Ascending aorta (tissue), 2 donors: ENCODE measurements around the gene VAMP2. TPM values are rescaled to one million over a fixed set of nuclear protein-coding genes. Genes with fewer than 3 reads are reported as not detected.

ENCODE experiments used
- DNase-seq, 2 donors: peaks; one replicate each; pipeline ENCODE4 v3.0.0-alpha.2; 2019; ENCODE audit warnings: low spot score in 2 of 2
- H3K27ac ChIP-seq, 2 donors: fragments of 200-600 bp; sonication (generic); one replicate each; pipeline ENCODE4 v1.5.1; 2016 to 2017; ENCODE audit warnings: mild to moderate bottlenecking in 1 of 2
- H3K27me3 ChIP-seq: fragments of 200-600 bp; sonication (generic); one replicate; pipeline ENCODE4 v1.5.1; 2017
- H3K36me3 ChIP-seq, 2 donors: fragments of 200-600 bp; sonication (generic); one replicate each; pipeline ENCODE4 v1.5.1; 2016
- H3K4me1 ChIP-seq, 2 donors: fragments of 200-600 bp; sonication (generic); one replicate each; pipeline ENCODE4 v1.5.1; 2016 to 2017; ENCODE audit warnings: mild to moderate bottlenecking in 1 of 2
- H3K4me3 ChIP-seq, 2 donors: fragments of 200-600 bp; sonication (generic); one replicate each; pipeline ENCODE4 v1.5.1; 2016 to 2017; ENCODE audit warnings: mild to moderate bottlenecking in 1 of 2
- H3K9me3 ChIP-seq, 2 donors: fragments of 200-600 bp; sonication (generic); one replicate each; pipeline ENCODE4 v1.5.1; 2016
- intact Hi-C: fragments of 100-400 bp; cut with DNase I; formaldehyde crosslinking; loops from one replicate; pipeline ENCODE4 v1.15.1; 2023
- total RNA-seq: library from RNA; depleted of rRNA; stranded (reverse); fragments of >200 nt; gene quantifications from one replicate; pipeline ENCODE4 v1.1.0, GENCODE V29; 2016
- TF ChIP-seq, protein P1 (sequence below), 3 experiments: fragments of 200-600 bp in 2 of 3; fragments of 450-650 bp in 1 of 3; sonication (generic) in 2 of 3; IDR thresholded peaks; one replicate each; pipeline ENCODE4 v1.5.1; 2016 to 2019; ENCODE audit warnings: antibody characterized with exemption in 3 of 3, mild to moderate bottlenecking in 1 of 3, moderate library complexity in 1 of 3

VAMP2 gene
- total RNA-seq, 1 donor from 2014 or later, result 28.3 TPM

DNA sequence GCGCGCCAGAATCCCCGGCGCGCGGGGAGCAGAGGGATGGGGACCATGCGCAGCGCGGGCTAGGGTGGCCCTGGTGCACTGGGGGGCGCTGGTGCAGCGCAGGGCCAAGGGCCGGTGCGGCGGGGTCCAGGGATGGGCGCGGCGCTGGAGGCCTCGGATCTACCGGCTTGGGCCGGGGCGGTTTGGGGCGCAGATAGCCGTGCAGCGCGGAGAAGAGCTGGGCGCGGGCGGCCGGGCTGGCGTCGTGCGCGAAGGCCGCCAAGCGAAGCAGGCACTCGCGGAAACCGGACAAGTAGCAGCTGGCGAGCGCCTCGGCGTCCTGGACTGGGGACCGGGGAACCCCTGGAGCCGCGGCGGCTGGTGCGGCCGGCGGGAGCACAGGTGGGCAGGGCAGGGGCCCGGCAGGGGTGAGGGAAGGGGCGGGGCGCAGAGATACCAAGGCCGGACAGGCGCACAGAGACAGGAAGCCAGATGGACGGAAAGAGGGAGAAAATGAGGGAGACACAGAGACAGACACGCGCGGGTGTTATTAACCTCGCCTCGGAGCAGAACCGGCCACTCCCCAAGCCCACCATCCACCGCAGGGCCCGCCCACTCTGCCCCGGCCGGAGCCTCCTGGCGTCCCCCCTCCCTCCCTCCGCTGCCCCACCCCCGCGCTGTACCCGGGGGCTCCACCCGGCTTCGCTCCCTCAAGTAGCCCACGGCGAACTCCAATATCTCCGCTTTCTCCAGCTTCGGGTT is 40.9 kb downstream of the VAMP2 start:
- Histone ChIP-seq H3K36me3 (no peaks in the 10 kb centered on the region), H3K9me3 (no peaks in the 10 kb centered on the region), H3K27me3 (no peaks in the 10 kb centered on the region), H3K4me3 (peak overlapping the region; percentile 57 to 65), H3K27ac (no peak overlapping the region), H3K4me1 (peaks cover 28 to 61% of the 10 kb centered on the region in 2 donors)
- intact Hi-C loops, result no loop called here
- TF ChIP-seq, protein P1, sequence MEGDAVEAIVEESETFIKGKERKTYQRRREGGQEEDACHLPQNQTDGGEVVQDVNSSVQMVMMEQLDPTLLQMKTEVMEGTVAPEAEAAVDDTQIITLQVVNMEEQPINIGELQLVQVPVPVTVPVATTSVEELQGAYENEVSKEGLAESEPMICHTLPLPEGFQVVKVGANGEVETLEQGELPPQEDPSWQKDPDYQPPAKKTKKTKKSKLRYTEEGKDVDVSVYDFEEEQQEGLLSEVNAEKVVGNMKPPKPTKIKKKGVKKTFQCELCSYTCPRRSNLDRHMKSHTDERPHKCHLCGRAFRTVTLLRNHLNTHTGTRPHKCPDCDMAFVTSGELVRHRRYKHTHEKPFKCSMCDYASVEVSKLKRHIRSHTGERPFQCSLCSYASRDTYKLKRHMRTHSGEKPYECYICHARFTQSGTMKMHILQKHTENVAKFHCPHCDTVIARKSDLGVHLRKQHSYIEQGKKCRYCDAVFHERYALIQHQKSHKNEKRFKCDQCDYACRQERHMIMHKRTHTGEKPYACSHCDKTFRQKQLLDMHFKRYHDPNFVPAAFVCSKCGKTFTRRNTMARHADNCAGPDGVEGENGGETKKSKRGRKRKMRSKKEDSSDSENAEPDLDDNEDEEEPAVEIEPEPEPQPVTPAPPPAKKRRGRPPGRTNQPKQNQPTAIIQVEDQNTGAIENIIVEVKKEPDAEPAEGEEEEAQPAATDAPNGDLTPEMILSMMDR (IDR thresholded peaks at IDR 0.05), result peak; percentile 16 to 56 (median 52)
- no peak for DNase-seq

DNA sequence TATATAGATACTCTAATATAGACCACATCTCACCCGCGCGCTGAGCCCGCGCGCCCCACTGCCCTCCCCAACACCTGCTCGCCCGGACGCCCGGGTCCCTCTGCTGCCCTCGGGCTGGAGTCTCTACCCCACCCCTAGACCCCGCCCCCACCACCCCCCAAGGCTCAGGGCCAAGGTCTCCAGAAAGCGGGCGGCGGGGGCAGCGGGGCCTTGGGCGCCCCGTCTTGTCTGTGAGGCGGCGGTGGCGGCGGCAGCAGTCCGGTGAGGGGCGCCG is 41.4 kb downstream of the VAMP2 start:
- Histone ChIP-seq H3K4me3 (peak overlapping the region; percentile 57 to 65), H3K36me3 (no peaks in the 10 kb centered on the region), H3K4me1 (peaks cover 28 to 61% of the 10 kb centered on the region in 2 donors), H3K27ac (no peak overlapping the region), H3K27me3 (no peaks in the 10 kb centered on the region), H3K9me3 (no peaks in the 10 kb centered on the region)
- no peak for DNase-seq
- intact Hi-C loops, result no loop called here
- TF ChIP-seq, protein P1 (IDR thresholded peaks at IDR 0.05), result no peak

DNA sequence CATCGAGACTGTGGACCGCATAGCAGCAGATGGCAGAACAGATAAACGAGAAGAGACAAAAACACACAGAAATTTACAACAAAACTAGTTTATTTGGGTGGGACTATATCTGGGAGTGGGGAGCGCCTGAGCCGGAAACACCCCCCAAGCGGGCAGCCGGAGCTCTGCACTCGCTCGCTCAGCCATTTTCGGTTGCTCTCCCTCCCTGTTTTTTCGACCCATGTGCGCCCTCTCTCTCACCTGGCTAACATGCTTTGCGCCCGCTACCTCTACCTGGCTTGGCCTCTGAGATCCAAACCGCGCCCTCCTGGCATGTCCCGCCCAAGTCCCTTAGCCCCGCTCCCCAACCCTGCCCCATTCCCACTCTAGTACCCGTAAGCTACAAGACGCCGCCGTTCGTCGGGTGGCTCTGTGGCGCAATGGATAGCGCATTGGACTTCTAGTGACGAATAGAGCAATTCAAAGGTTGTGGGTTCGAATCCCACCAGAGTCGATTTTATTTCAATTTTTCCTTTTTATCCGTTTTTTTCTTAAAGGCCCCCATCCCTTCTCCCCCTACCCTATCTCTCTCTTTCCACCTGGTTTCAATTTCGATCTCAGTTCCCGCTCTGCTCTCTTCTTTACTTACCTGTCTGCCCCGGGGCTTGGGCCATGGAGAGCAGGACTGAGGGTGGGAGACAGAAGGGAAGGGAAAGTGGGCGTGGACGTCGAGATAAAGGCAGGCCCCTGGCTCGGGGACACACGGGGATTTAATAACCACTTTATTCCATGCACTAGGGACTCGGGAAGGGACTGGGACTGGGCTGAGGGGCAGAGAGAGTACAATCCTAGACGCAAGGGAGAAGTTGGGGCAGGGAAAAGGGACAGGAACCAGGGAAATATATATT is 42.0 kb downstream of the VAMP2 start:
- TF ChIP-seq, protein P1 (IDR thresholded peaks at IDR 0.05), result no peak
- peak overlapping the region in 1 of 2 donors; percentile 6 for H3K27ac ChIP-seq
- H3K27me3 ChIP-seq, result no peaks in the 10 kb centered on the region
- H3K9me3 ChIP-seq, result no peaks in the 10 kb centered on the region
- peak overlapping the region; percentile 57 to 65 for H3K4me3 ChIP-seq
- intact Hi-C loops, result loop anchor here (1.0 kb wide), 1 partner anchor 102 kb away; no protein-coding TSS in a partner anchor
- no peaks in the 10 kb centered on the region for H3K36me3 ChIP-seq
- no peak for DNase-seq
- peaks cover 28 to 60% of the 10 kb centered on the region in 2 donors for H3K4me1 ChIP-seq

DNA sequence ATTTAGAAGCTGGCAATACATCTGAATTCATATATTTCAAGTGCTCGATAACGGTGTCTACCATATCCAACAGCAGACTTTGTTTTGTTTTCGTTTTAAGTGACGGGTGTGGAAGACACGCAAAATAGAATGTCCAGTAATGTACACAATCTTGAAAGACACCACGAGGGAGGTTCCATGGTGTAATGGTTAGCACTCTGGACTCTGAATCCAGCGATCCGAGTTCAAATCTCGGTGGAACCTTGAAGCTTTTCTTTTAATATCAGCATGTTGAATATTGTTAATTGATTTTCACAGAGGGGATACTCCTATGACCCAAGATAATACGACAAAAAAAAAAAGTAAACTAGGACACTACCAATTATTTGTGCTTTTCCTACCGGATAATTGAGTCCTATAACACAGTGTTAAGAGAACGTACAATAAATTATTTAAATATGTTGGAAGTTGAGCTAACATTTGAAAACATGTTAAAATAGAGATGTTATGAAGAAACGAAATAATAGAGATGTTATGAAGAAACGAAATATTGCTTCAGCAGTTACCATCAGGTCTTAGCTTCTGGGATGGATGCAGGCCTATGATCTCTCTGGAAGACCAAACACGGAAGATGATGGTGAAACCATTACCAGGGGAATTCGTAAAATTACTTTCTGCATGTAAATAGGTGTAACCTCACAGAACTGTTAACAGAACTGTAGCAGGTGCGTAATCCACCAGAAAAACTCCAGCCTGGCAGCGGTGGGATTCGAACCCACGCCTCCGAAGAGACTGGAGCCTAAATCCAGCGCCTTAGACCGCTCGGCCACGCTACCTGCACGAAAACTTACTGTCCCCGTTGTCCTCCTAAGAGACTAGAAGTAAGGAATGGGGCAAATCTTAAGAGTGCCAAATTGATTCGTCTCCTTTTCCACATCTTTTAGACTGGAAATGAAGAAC is 42.9 kb downstream of the VAMP2 start:
- DNase-seq, result no peak
- Histone ChIP-seq H3K9me3 (no peaks in the 10 kb centered on the region), H3K4me1 (peaks cover 22 to 52% of the 10 kb centered on the region in 2 donors), H3K27me3 (no peaks in the 10 kb centered on the region), H3K36me3 (no peaks in the 10 kb centered on the region), H3K4me3 (peak overlapping the region; percentile 57 to 65), H3K27ac (peak overlapping the region; percentile 37 to 70)
- intact Hi-C loops, result loop anchor here (1.0 to 5.0 kb wide), 6 partner anchors 36 to 263 kb away; partner anchors contain the start of genes CYB5D1, NAA38, RANGRF and TMEM88
- TF ChIP-seq, protein P1 (IDR thresholded peaks at IDR 0.05), result no peak
